Activated T-helper 1 cell treated with Interleukin-2 at 50 U/mL for 16 hours (primary cell): Measurements from ENCODE around the gene KCP.

Experiments used
- DNase-seq: peaks from one replicate; pipeline ENCODE4 v3.0.0-alpha.2; 2020; ENCODE audit warnings: low read depth

The KCP gene

GRCh38 chr7:128906766-128907559, 3.5 kb downstream of the KCP start:
- DNase-seq: no peak

- no peak for DNase-seq
Observed at GRCh38 chr7:128906001-128906765, 4.3 kb downstream of the KCP start.

GRCh38 chr7:128904381-128905197, 5.9 kb downstream of the KCP start:
- DNase-seq: no peak

- no peak for DNase-seq
Observed at GRCh38 chr7:128903621-128904361, 6.7 kb downstream of the KCP start.

GRCh38 chr7:128902761-128903585, 7.5 kb downstream of the KCP start:
- no peak for DNase-seq

- DNase-seq: no peak
Observed at GRCh38 chr7:128900237-128900636, 10.3 kb downstream of the KCP start.

- no peak for DNase-seq
Observed at GRCh38 chr7:128899392-128899791, 11.1 kb downstream of the KCP start.

GRCh38 chr7:128895320-128895719, 15.2 kb downstream of the KCP start:
- DNase-seq: no peak

- DNase-seq: no peak
Observed at GRCh38 chr7:128894101-128894440, 16.4 kb downstream of the KCP start.

- no peak for DNase-seq
Observed at GRCh38 chr7:128893251-128894100, 17.0 kb downstream of the KCP start.

- DNase-seq: no peak
Observed at GRCh38 chr7:128892521-128893250, 17.8 kb downstream of the KCP start.

GRCh38 chr7:128891942-128892269, 18.6 kb downstream of the KCP start:
- DNase-seq: no peak

- no peak for DNase-seq
Observed at GRCh38 chr7:128891110-128891941, 19.2 kb downstream of the KCP start.

GRCh38 chr7:128890306-128891109, 20.0 kb downstream of the KCP start:
- no peak for DNase-seq

GRCh38 chr7:128889121-128889520, 21.4 kb downstream of the KCP start:
- DNase-seq: no peak

GRCh38 chr7:128888756-128889095, 21.8 kb downstream of the KCP start:
- no peak for DNase-seq

- no peak for DNase-seq
Observed at GRCh38 chr7:128888039-128888755, 22.3 kb downstream of the KCP start.
